ENCODE data around the gene TINAGL1. TPM values are rescaled to one million over a fixed set of nuclear protein-coding genes. Genes with fewer than 3 reads are reported as not detected.

Gene TINAGL1
- total and polyA plus RNA-seq, 12 donors = 139 to 336 (median 203) TPM

DNA sequence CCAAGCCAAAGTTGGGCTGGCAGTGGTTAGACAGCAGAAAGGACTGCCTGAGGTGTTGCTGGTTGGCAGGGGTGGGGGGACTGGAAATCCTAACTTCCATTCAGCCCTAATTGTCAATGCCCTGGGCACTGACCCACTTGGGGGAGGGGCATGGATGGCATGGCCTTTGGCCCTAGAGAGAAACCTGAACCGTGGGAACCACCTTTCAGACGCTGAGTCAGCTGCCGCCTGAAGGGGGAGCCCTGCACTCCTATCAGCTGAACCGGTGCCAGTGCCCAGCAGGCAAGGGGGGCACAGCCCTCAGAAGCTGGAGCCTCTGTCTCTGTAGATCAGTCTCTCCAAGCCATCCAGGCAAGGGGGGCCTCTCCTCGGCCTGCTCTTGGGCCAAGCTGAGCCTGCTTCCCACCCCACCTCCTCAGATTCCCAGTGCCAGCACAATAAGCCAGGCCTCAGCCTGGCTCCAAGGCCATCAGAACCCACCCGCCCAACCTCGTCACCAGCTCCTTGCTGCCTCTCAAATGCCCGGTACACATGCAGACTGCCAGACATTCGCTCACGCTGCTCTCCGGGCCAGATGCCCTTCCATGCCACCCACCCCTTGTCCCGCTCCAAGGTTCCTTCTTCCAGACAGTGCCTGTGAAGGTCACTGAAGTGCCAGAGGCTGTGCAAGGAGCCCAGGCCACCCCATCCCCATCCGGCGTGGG lies 11.6 kb downstream of the TINAGL1 start:
- 31% methylated on average over 14 of the region's 14 CpGs for whole genome bisulfite sequencing, 2 donors
- peaks cover 0 to 13% (median 0%) of the 10 kb centered on the region in 7 donors for H3K27me3 ChIP-seq
- peak overlapping the region in 3 of 10 donors; percentile 45 to 46 (median 46) for H3K4me3 ChIP-seq
- peaks cover 29 to 86% (median 70%) of the 10 kb centered on the region in 9 donors for H3K4me1 ChIP-seq
- DNase-seq (peak; percentile 73 to 75), ATAC-seq (peak; percentile 5 to 63 (median 48))
- peaks cover 6 to 49% (median 20%) of the 10 kb centered on the region in 9 donors for H3K36me3 ChIP-seq
- H3K9me3 ChIP-seq = no peaks in the 10 kb centered on the region
- peak overlapping the region; percentile 82 to 96 (median 94) for H3K27ac ChIP-seq
- intact Hi-C loops (cut with DNase I) = loop anchor here in 1 of 10 donors (1.0 kb wide), 1 partner anchor 12 kb away; the partner anchor contains the start of gene TINAGL1
- TF ChIP-seq, protein P1, sequence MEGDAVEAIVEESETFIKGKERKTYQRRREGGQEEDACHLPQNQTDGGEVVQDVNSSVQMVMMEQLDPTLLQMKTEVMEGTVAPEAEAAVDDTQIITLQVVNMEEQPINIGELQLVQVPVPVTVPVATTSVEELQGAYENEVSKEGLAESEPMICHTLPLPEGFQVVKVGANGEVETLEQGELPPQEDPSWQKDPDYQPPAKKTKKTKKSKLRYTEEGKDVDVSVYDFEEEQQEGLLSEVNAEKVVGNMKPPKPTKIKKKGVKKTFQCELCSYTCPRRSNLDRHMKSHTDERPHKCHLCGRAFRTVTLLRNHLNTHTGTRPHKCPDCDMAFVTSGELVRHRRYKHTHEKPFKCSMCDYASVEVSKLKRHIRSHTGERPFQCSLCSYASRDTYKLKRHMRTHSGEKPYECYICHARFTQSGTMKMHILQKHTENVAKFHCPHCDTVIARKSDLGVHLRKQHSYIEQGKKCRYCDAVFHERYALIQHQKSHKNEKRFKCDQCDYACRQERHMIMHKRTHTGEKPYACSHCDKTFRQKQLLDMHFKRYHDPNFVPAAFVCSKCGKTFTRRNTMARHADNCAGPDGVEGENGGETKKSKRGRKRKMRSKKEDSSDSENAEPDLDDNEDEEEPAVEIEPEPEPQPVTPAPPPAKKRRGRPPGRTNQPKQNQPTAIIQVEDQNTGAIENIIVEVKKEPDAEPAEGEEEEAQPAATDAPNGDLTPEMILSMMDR (IDR thresholded peaks at IDR 0.05) = peak; percentile 23 to 76 (median 65)

DNA sequence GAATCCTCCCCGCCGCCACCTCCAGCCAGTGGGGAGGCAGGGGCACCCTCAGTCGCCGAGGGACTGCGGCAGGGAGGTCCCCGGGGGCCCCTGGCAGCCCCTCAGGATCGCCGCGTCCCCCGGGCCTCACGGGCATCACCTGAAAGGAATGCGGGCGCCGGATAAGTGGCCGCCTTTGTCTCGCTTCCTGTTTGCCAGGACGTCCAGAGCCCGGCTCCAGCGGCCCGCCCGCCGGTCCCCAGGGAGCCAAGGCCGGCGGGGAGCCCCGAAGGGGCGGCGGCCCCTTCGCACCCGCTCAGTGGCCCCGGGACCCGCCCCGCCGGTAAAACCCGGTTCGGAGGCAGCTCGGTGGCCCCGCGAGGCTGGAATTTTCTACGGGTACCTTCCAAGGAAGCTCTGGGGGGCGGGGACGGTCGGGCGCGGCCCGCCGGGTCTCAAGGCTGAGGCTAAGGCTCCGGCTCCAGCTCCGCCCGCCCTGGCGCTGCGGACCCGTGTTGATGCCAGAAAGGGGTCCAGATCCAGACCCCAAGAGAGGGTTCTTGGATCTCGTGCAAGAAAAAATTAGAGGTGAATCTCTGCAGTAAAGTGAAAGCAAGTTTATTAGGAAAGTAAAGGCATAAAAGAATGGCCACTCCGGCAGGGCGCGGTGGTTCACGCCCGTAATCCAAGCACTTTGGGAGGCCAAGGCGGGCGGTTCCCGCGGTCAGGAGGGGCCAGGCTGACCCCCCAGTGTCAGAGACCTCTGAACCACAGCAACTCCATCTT lies 12.6 kb downstream of the TINAGL1 start:
- Histone ChIP-seq H3K4me1 (peaks cover 21 to 79% (median 60%) of the 10 kb centered on the region in 9 donors), H3K27me3 (peaks cover 0 to 13% (median 0%) of the 10 kb centered on the region in 7 donors), H3K4me3 (peak overlapping the region in 9 of 10 donors; percentile 13 to 51 (median 43)), H3K27ac (peak overlapping the region; percentile 82 to 96 (median 94)), H3K9me3 (no peaks in the 10 kb centered on the region), H3K36me3 (peaks cover 6 to 39% (median 20%) of the 10 kb centered on the region in 9 donors)
- intact Hi-C loops (cut with DNase I) = no loop called here
- TF ChIP-seq, protein P1 (IDR thresholded peaks at IDR 0.05) = no peak
- WGBS, 2 donors = 17 to 21% methylated on average over 60 to 62 of the region's 62 CpGs
- ATAC-seq (peak; percentile 16 to 52 (median 37)), DNase-seq (peak in 1 of 2 donors; percentile 71)

DNA sequence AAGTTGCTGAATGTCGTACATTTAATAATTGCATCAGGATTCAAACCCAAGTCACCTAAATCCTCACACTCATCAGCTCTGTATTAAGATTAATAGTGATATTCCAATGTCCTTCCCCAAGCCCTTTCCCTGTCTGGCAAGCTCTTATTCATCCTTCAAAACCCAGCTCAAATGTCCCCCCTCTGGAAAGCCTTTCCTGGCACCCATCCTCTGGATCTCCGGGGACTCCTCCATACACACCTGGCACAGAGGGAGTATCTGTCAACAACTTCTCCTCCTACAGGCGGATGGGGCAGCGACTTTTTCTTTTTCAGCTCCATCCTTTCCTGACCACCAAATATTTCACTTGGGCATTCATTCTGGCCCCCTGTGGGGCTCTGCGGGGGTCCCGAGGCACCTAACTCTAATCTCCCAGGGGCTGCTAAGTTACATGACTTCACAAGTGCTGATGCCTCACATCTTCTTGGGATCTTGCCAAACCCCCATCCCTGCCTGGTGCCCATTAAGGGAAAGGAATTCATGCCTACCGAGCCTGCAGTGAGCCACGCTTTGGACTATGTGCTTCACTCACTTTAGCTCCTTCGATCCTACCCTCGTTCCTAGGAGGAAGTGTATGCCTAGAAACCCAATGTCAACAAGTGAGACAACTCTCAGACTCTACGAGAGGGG lies 15.2 kb downstream of the TINAGL1 start:
- no peak for ATAC-seq
- H3K4me1 ChIP-seq = peaks cover 15 to 74% (median 33%) of the 10 kb centered on the region in 9 donors
- no peaks in the 10 kb centered on the region for H3K9me3 ChIP-seq
- H3K27ac ChIP-seq = peak overlapping the region in 5 of 10 donors; percentile 10 to 96 (median 16)
- TF ChIP-seq, protein P1 (IDR thresholded peaks at IDR 0.05) = no peak
- peaks cover 0 to 13% (median 0%) of the 10 kb centered on the region in 7 donors for H3K27me3 ChIP-seq
- H3K36me3 ChIP-seq = peaks cover 0 to 15% (median under 1%) of the 10 kb centered on the region in 9 donors
- 52 to 63% methylated on average over 11 of the region's 11 CpGs for WGBS, 2 donors
- no peak for DNase-seq
- no peak overlapping the region for H3K4me3 ChIP-seq
- intact Hi-C loops (cut with DNase I) = loop anchor here in 2 of 10 donors (2.0 kb wide), 2 partner anchors 25 to 27 kb away; no protein-coding TSS in a partner anchor

DNA sequence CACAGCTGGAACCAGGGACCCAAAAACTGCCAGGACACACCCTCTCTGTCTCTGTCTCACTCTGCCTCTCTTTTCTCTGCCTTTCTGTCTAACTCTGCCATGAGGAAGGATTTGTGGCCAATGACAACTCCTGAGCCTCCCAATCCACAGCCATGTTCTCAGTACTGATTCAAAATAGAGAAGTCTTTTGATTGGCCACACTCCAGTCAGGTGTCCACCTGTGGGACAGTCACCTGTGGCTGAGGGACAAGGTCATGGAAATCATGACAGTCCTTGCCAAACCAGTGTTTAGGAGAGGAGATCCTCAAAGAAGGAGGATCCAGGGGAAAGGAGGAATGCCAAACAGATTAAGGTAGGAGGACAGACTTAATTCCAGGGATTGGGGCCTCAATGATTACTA lies 15.8 kb downstream of the TINAGL1 start:
- H3K27ac ChIP-seq = peak overlapping the region in 5 of 10 donors; percentile 10 to 96 (median 16)
- intact Hi-C loops (cut with DNase I) = loop anchor here in 2 of 10 donors (2.0 kb wide), 2 partner anchors 25 to 27 kb away; no protein-coding TSS in a partner anchor
- DNase-seq (no peak), ATAC-seq (no peak)
- H3K4me3 ChIP-seq = no peak overlapping the region
- TF ChIP-seq, protein P1 (IDR thresholded peaks at IDR 0.05) = no peak
- H3K9me3 ChIP-seq = no peaks in the 10 kb centered on the region
- peaks cover 13 to 74% (median 32%) of the 10 kb centered on the region in 9 donors for H3K4me1 ChIP-seq
- peaks cover 0 to 13% (median 0%) of the 10 kb centered on the region in 7 donors for H3K27me3 ChIP-seq
- H3K36me3 ChIP-seq = peaks cover 0 to 9% (median 0%) of the 10 kb centered on the region in 9 donors

Measured in heart right ventricle (tissue), 16 donors.